DND-41 (cell line): ENCODE data around the gene TPRN.

Experiments used
- EZH2 ChIP-seq: IDR thresholded peaks from 3 replicates; pipeline ENCODE4 v1.6.1; 2012; ENCODE audit warnings: borderline replicate concordance, low read depth, mild to moderate bottlenecking, moderate library complexity, low read length, inconsistent platforms; ENCODE audit not compliant: severe bottlenecking
- TF ChIP-seq, protein P1 (sequence below): IDR thresholded peaks from 2 replicates; pipeline ENCODE4 v1.5.1; 2012; ENCODE audit warnings: borderline replicate concordance, low read length, moderate library complexity, mild to moderate bottlenecking; ENCODE audit not compliant: poor library complexity, severe bottlenecking; ENCODE audit errors: extremely low read depth

- TF ChIP-seq EZH2: no peak
- TF ChIP-seq, protein P1, sequence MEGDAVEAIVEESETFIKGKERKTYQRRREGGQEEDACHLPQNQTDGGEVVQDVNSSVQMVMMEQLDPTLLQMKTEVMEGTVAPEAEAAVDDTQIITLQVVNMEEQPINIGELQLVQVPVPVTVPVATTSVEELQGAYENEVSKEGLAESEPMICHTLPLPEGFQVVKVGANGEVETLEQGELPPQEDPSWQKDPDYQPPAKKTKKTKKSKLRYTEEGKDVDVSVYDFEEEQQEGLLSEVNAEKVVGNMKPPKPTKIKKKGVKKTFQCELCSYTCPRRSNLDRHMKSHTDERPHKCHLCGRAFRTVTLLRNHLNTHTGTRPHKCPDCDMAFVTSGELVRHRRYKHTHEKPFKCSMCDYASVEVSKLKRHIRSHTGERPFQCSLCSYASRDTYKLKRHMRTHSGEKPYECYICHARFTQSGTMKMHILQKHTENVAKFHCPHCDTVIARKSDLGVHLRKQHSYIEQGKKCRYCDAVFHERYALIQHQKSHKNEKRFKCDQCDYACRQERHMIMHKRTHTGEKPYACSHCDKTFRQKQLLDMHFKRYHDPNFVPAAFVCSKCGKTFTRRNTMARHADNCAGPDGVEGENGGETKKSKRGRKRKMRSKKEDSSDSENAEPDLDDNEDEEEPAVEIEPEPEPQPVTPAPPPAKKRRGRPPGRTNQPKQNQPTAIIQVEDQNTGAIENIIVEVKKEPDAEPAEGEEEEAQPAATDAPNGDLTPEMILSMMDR: no peak
Measured at GRCh38 chr9:137216188-137216965, 15.8 kb upstream of the TPRN start.
